H9 (cell line): ENCODE data around the gene NQO1. TPM values are rescaled to one million over a fixed set of nuclear protein-coding genes. Genes with fewer than 3 reads are reported as not detected.
A peak's percentile ranks its signal among the peaks of the same experiment; 100 is the strongest.

Source experiments
- DNase-seq: peaks from one replicate; pipeline ENCODE4 v3.0.0-alpha.2; 2017
- H2AFZ ChIP-seq: one replicate; pipeline ENCODE4 v1.6.1; 2013; ENCODE audit warnings: mild to moderate bottlenecking, low read length, control low read depth, moderate library complexity
- H2AK5ac ChIP-seq: 2 replicates; pipeline ENCODE4 v1.6.1; 2013; ENCODE audit warnings: low read length, control low read depth, mixed read lengths; ENCODE audit not compliant: insufficient read length
- H2BK120ac ChIP-seq: one replicate; pipeline ENCODE4 v1.6.1; 2013; ENCODE audit warnings: low read depth, mild to moderate bottlenecking, low read length, control low read depth, inconsistent platforms; ENCODE audit not compliant: poor library complexity, severe bottlenecking
- H2BK12ac ChIP-seq: 2 replicates; pipeline ENCODE4 v1.6.1; 2013; ENCODE audit warnings: low read length, control low read depth, mixed read lengths, low read depth; ENCODE audit not compliant: insufficient read length
- H2BK15ac ChIP-seq: 2 replicates; pipeline ENCODE4 v1.6.1; 2013; ENCODE audit warnings: low read depth, low read length, control low read depth
- H2BK20ac ChIP-seq: one replicate; pipeline ENCODE4 v1.6.1; 2013; ENCODE audit warnings: low read depth, mild to moderate bottlenecking, low read length, control low read depth, inconsistent platforms; ENCODE audit not compliant: poor library complexity, severe bottlenecking
- H2BK5ac ChIP-seq: 2 replicates; pipeline ENCODE4 v1.6.1; 2013; ENCODE audit warnings: low read length, control low read depth, mixed read lengths; ENCODE audit not compliant: insufficient read length
- H3K14ac ChIP-seq: 2 replicates; pipeline ENCODE4 v1.6.1; 2013; ENCODE audit warnings: low read length, control low read depth; ENCODE audit not compliant: insufficient read depth
- H3K18ac ChIP-seq: 2 replicates; pipeline ENCODE4 v1.6.1; 2013; ENCODE audit warnings: low read depth, mild to moderate bottlenecking, mixed read lengths, low read length, control low read depth; ENCODE audit not compliant: insufficient read length
- H3K23ac ChIP-seq: 2 replicates; pipeline ENCODE4 v1.6.1; 2013; ENCODE audit warnings: low read length, control low read depth, mixed read lengths, low read depth; ENCODE audit not compliant: insufficient read length
- H3K23me2 ChIP-seq: 2 replicates; pipeline ENCODE4 v1.6.1; 2013; ENCODE audit warnings: low read depth, mild to moderate bottlenecking, mixed read lengths, low read length, control low read depth; ENCODE audit not compliant: insufficient read length, poor library complexity, severe bottlenecking
- H3K27ac ChIP-seq: 2 replicates; pipeline ENCODE4 v1.5.1; 2013; ENCODE audit warnings: low read length, control low read depth, mixed read lengths, low read depth; ENCODE audit not compliant: insufficient read length
- H3K27me3 ChIP-seq: 2 replicates; pipeline ENCODE4 v1.6.1; 2013; ENCODE audit warnings: low read length, control low read depth, inconsistent platforms; ENCODE audit not compliant: insufficient read depth
- H3K4ac ChIP-seq: 2 replicates; pipeline ENCODE4 v1.6.1; 2013; ENCODE audit warnings: low read depth, mild to moderate bottlenecking, control low read depth, inconsistent platforms, low read length, moderate library complexity
- H3K4me1 ChIP-seq: 2 replicates; pipeline ENCODE4 v1.6.1; 2013; ENCODE audit warnings: low read length, control low read depth, inconsistent platforms; ENCODE audit not compliant: insufficient read depth
- H3K4me2 ChIP-seq: 2 replicates; pipeline ENCODE4 v1.6.1; 2013; ENCODE audit warnings: low read length, control low read depth, mixed read lengths; ENCODE audit not compliant: insufficient read length, insufficient read depth
- H3K56ac ChIP-seq: 2 replicates; pipeline ENCODE4 v1.6.1; 2013; ENCODE audit warnings: low read depth, mild to moderate bottlenecking, mixed read lengths, low read length, control low read depth; ENCODE audit not compliant: insufficient read length
- H3K79me1 ChIP-seq: 2 replicates; pipeline ENCODE4 v1.6.1; 2013; ENCODE audit warnings: low read depth, mild to moderate bottlenecking, moderate library complexity, low read length, control low read depth, inconsistent platforms; ENCODE audit not compliant: insufficient read depth, poor library complexity, severe bottlenecking
- H3K79me2 ChIP-seq: 2 replicates; pipeline ENCODE4 v1.6.1; 2013; ENCODE audit warnings: low read length, control low read depth, inconsistent platforms; ENCODE audit not compliant: insufficient read depth
- H3K9ac ChIP-seq: 2 replicates; pipeline ENCODE4 v1.6.1; 2013; ENCODE audit warnings: low read length, control low read depth, mixed read lengths; ENCODE audit not compliant: insufficient read length; ENCODE audit errors: extremely low read depth
- H3K9me3 ChIP-seq: one replicate; pipeline ENCODE4 v1.6.1; 2013; ENCODE audit warnings: low read depth, low read length, inconsistent platforms; ENCODE audit not compliant: control insufficient read depth
- H3T11ph ChIP-seq: one replicate; pipeline ENCODE4 v1.6.1; 2013; ENCODE audit warnings: mild to moderate bottlenecking, low read length, control low read depth, inconsistent platforms
- H4K20me1 ChIP-seq: one replicate; pipeline ENCODE4 v1.6.1; 2013; ENCODE audit not compliant: control insufficient read depth, insufficient read length, insufficient read depth
- H4K5ac ChIP-seq: 2 replicates; pipeline ENCODE4 v1.6.1; 2013; ENCODE audit warnings: low read depth, mild to moderate bottlenecking, mixed read lengths, low read length, control low read depth; ENCODE audit not compliant: insufficient read length
- H4K8ac ChIP-seq: replicated peaks from 2 replicates; pipeline ENCODE4 v1.6.1; 2013; ENCODE audit warnings: low read length, control low read depth, mixed read lengths, low read depth; ENCODE audit not compliant: insufficient read length
- H4K91ac ChIP-seq: 2 replicates; pipeline ENCODE4 v1.6.1; 2013; ENCODE audit warnings: low read depth, mild to moderate bottlenecking, moderate library complexity, mixed read lengths, low read length, control low read depth; ENCODE audit not compliant: insufficient read length
- H3K27ac Mint-ChIP-seq, 3 experiments: 2 replicates in 2 of 3; 3 replicates in 1 of 3; pipeline ENCODE4 v1.8.0; 2020 to 2021; ENCODE audit warnings: mixed read lengths in 3 of 3, mild to moderate bottlenecking in 1 of 3, moderate library complexity in 1 of 3
- H3K27me3 Mint-ChIP-seq: 2 replicates; pipeline ENCODE4 v1.8.0; 2021; ENCODE audit warnings: low read depth, mild to moderate bottlenecking, moderate library complexity, mixed read lengths
- H3K36me3 Mint-ChIP-seq, 3 experiments: 2 replicates in 2 of 3; 3 replicates in 1 of 3; pipeline ENCODE4 v1.8.0; 2020 to 2021; ENCODE audit warnings: low read depth in 3 of 3, mixed read lengths in 3 of 3; ENCODE audit not compliant: insufficient read depth in 1 of 3
- H3K4me1 Mint-ChIP-seq, 2 experiments: 2 replicates each; pipeline ENCODE4 v1.8.0; 2020; ENCODE audit warnings: mixed read lengths in 2 of 2
- H3K4me3 Mint-ChIP-seq, 2 experiments: 2 replicates in 1 of 2; 3 replicates in 1 of 2; pipeline ENCODE4 v1.8.0; 2020 to 2021; ENCODE audit warnings: mild to moderate bottlenecking in 2 of 2, mixed read lengths in 2 of 2, moderate library complexity in 1 of 2
- H3K9me3 Mint-ChIP-seq, 2 experiments: 2 replicates in 1 of 2; 3 replicates in 1 of 2; pipeline ENCODE4 v1.8.0; 2020; ENCODE audit warnings: mild to moderate bottlenecking in 2 of 2, mixed read lengths in 2 of 2, moderate library complexity in 1 of 2
- CTCF ChIP-seq: fragments of 200-600 bp; sonication (generic); conservative IDR thresholded peaks from 3 replicates; pipeline ENCODE4 v1.8.0; 2021; ENCODE audit warnings: antibody characterized with exemption, mild to moderate bottlenecking
- WGBS: extraction: QIAGEN DNeasy Blood & Tissue Kit; methylation state at CpG from one replicate; pipeline ENCODE4 v1.1.7; 2013; ENCODE audit warnings: missing lambda C conversion rate, low lambda C conversion rate, mixed read lengths; ENCODE audit not compliant: insufficient read length; ENCODE audit errors: extremely low coverage; 5-methylcytosine and 5-hydroxymethylcytosine counted together
- total RNA-seq: library from RNA; stranded (reverse); gene quantifications from 2 replicates; pipeline ENCODE4 v1.2.1, GENCODE V29; 2021

Gene NQO1
- total RNA-seq, 1 experiment from 2014 or later = 64.6 TPM

- H2BK20ac ChIP-seq = no peak within 1 kb of the TSS
- H3K4me2 ChIP-seq = peak within 1 kb of the TSS; percentile 93
- TF ChIP-seq CTCF = peak; percentile 98
- H4K5ac ChIP-seq = peak within 1 kb of the TSS; percentile 15
- Mint-ChIP-seq H3K4me1 (peaks cover 7 to 8% of the 10 kb centered on the region in 2 experiments), H3K27me3 (peaks cover 10% of the 10 kb centered on the region), H3K4me3 (peak within 1 kb of the TSS; percentile 98 to 100), H3K36me3 (peaks cover 17 to 40% (median 33%) of the 10 kb centered on the region in 3 experiments), H3K27ac (peak within 1 kb of the TSS; percentile 97 to 100 (median 99)), H3K9me3 (no peaks in the 10 kb centered on the region; a peak in 1 of 5 replicates)
- no peaks in the 10 kb centered on the region for H4K20me1 ChIP-seq
- WGBS = no CpG with 5 or more reads among the region's 58 CpGs
- H2BK120ac ChIP-seq = no peak within 1 kb of the TSS
- peak; percentile 99 for DNase-seq
- H3K27ac ChIP-seq = no peak within 1 kb of the TSS
- no peak within 1 kb of the TSS for H3K23ac ChIP-seq
- H3K9me3 ChIP-seq = no peaks in the 10 kb centered on the region
- H3K18ac ChIP-seq = peak within 1 kb of the TSS; percentile 73
- H3K9ac ChIP-seq = peak within 1 kb of the TSS; percentile 92
- no peak within 1 kb of the TSS for H2AK5ac ChIP-seq
- peaks cover 15% of the 10 kb centered on the region; the same call in 1 of the 2 replicates for H3K79me2 ChIP-seq
- H3K23me2 ChIP-seq = no peaks in the 10 kb centered on the region
- no peak within 1 kb of the TSS for H3K4ac ChIP-seq
- no peaks in the 10 kb centered on the region for H3K27me3 ChIP-seq
- peak within 1 kb of the TSS; percentile 92 for H3K14ac ChIP-seq
- no peak within 1 kb of the TSS for H2BK12ac ChIP-seq
- H3K79me1 ChIP-seq = no peaks in the 10 kb centered on the region
- no peaks in the 10 kb centered on the region; the same call in 1 of the 2 replicates for H3K4me1 ChIP-seq
- H2BK15ac ChIP-seq = no peak within 1 kb of the TSS
- no peak within 1 kb of the TSS for H4K91ac ChIP-seq
- no peak within 1 kb of the TSS for H3T11ph ChIP-seq
- peak within 1 kb of the TSS; percentile 17 for H4K8ac ChIP-seq
- H2AFZ ChIP-seq = no peak within 1 kb of the TSS
- H3K56ac ChIP-seq = no peak within 1 kb of the TSS
- no peak within 1 kb of the TSS for H2BK5ac ChIP-seq
Observed at GRCh38 chr16:69754469-69755310, 28.3 kb upstream of the NQO1 start, which contains the start of gene NOB1. Gene NOB1 (minus strand): TSS chr16:69754926. CDS start chr16:69754910, 16 bp downstream.
